Daoy (cell line): Measurements from ENCODE around the gene NPAS2. TPM values are rescaled to one million over a fixed set of nuclear protein-coding genes. Genes with fewer than 3 reads are reported as not detected.

Source experiments
- DNase-seq: peaks from one replicate; pipeline ENCODE4 v3.0.0-alpha.2; 2015; ENCODE audit warnings: low read depth
- total RNA-seq: library from RNA; depleted of rRNA; stranded (reverse); fragments of >200 nt; shearing (Covaris generic); gene quantifications from 2 replicates; pipeline ENCODE4 v1.2.3, GENCODE V29; 2014

NPAS2 gene
- total RNA-seq, 1 experiment from 2014 or later = 11.4 TPM

DNA sequence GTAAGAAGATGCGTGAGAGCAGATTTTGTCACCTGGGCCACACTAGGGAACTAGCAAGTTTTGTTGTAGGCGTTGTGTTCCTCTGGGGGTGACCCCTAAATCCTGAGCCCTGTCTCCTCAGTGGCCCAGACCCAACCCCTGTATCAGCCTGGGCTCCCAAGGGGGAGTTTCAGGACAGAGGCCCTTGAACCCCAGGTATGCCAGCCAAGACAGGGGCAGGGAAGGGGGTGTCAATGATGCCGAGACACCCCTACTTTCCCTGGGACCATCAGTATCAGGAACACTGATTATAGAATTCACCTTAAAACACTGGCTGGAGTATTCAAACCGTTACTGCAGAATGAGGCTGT, 143.1 kb downstream of the NPAS2 start:
- DNase-seq = no peak

DNA sequence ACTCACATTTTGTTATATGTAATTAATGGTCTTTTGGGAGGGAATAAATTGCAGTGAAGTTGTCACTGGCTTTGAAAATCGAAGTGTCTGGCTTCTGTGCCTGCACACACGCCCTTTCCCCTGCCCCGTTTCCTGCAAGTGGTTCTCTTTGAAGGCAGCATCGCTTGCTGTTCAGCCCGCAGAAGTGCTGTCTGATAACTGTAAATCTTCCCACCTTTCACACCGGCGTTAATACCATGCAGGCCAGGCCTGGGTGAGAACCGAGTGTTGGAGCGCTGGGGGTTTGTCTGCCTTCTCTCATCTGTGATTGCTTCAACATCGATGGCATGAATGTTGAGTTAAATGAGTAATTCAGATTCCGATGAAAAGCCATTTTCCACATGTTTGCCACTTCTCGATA, 144.3 kb downstream of the NPAS2 start:
- DNase-seq = no peak

DNA sequence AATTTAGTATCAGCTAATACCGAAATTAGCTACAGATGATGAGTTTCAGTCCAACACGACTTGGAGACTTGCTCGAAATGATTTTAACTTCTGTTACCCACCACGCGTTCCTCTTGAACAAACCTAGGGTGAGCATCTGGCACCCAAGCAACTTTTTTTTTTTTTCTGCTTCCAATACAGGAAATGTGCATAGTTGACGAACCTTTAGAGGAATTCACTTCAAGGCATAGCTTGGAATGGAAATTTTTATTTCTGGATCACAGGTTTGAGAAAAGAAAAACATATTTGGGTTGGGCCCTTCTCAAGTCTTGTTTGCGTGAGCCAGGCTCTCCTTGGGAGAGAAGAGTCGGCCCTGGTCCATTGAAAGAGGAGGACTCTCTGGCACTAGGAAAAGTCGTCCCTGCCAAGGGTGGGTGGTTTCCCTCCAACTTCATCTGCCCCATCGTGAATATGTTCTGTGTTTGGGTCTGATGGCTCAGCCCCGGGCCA, 144.8 kb downstream of the NPAS2 start:
- DNase-seq = no peak

DNA sequence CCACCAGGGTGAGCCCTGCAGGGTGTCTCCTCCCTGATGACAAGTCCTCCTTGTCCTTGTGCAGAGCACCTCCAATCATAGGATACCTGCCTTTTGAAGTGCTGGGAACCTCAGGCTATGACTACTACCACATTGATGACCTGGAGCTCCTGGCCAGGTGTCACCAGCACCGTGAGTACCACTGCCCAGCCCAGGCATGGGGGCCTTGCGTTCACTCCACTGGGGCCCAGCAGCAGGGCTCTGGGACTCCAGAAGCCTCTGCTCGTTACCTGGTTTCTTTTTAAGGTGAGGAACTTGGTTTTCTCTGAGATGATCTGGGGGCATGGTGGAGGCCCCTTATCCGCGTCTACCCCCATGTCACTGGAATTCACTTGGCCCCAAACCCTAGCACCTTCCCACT, 145.7 kb downstream of the NPAS2 start:
- DNase-seq = no peak

DNA sequence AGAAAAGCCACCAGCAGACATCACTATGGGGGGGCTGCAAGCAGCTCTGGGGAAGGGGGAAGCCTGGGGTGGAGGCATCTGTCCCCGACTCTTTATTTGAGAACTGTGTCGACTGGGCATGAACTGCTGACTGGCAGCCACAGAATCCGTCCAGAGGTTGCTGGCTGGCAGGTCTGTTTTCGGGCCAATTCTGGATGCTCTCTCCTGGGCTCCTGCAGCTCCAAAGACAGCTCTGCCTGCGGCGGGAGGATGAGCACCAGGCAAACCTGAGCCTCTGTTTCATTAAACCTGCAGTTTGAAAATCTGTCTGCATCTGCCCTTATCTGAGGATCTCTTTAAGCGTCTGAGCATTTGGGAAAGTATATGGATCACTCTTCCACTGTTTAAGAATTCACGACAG, 147.8 kb downstream of the NPAS2 start:
- DNase-seq = no peak

DNA sequence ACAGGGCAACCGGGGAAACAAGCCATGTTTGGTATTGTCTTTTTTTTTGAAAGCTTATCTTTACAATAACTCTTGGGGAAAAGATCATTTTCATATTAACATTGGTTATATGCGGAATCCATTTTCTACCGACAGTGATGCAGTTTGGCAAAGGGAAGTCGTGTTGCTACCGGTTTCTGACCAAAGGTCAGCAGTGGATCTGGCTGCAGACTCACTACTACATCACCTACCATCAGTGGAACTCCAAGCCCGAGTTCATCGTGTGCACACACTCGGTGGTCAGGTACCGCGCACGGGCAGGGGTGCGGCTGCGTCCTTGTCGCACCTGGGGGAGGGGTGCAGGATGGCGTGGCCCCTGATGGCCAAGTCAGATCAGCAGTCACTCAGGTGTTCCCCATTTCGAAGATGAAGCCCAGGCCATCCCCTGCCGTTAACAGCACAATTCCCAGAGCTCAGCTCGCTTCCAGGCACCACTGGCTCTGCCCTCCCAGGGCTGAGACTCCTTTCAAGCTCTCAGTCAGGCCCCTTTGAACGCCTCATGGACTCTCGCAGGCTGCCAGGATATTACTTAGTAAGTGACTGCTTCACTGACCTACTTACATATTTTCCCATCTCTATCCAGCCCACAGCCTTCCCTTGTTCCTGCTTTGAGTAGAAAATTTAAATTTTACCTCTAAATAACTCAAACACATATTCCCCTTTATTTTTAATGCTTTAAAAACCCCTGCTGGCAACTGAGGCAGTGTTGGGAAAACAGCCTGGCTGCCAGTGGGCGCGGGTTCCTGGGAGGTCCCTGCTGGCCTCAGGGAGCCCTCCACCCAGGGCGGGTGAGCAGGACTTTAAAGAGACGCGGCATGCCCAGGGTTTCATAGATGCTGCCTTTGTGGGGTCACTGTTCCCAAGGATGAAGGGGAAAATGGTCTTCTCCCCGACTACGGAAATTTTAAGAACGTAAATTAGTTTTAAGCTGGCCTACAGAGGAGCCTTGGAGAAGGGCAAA, 148.5 kb downstream of the NPAS2 start:
- no peak for DNase-seq

DNA sequence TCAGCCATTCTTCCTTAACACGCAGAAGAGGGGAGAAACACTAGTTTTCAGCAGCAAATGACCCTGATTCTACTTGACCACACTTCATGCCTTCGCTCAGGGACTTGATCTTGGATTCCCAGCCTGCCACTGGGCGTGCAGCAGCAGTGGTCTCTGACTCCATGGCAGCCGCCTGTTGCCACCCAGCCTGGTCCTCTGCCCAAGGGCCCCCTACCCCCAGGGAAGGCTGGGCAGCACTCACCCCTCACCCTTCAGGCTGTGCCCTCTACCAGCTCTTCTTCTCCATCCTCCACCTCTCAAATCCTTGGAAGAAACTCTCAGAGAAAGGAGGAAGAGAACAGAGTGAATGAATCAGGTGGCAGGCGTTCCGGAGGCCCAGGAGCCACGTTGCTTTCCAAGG, 150.1 kb downstream of the NPAS2 start:
- no peak for DNase-seq

DNA sequence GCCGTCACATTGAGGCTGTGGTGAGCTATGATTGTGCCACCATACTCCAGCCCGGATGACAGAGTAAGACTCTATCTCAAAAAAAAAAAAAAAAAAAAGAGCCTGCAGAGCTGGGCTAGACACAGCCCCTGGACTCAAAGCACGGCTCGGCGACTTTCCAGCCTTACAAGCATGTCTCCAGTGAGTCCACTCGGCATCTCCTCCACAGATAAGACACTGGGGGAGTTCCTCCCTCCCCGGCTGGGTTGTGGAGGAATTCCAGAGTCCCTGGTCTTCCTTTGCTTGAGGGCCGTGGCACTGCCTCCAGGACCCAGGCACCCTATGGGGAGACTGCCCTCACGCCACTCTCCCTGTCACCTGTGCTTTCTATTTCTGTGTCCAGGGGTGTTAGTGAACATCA, 151.3 kb downstream of the NPAS2 start:
- no peak for DNase-seq

DNA sequence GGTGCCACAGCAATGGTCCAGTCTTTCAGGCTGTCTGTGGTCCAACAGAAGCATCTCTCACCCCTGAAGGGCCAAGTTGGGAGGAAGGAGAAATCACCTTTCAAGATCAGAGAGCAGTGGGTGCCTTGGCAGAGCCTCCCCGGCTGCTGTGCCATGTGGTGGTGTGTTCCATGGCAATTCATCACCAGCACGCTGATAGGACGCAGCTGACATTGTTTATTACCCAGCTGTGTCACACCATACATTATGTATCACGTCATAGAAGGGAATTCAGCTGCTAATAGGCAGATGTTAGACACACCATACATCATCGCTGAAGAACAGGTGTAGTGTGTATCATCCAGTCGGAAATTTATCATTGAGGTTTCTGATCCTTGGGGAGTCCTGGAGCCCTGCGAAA, 152.5 kb downstream of the NPAS2 start:
- no peak for DNase-seq

DNA sequence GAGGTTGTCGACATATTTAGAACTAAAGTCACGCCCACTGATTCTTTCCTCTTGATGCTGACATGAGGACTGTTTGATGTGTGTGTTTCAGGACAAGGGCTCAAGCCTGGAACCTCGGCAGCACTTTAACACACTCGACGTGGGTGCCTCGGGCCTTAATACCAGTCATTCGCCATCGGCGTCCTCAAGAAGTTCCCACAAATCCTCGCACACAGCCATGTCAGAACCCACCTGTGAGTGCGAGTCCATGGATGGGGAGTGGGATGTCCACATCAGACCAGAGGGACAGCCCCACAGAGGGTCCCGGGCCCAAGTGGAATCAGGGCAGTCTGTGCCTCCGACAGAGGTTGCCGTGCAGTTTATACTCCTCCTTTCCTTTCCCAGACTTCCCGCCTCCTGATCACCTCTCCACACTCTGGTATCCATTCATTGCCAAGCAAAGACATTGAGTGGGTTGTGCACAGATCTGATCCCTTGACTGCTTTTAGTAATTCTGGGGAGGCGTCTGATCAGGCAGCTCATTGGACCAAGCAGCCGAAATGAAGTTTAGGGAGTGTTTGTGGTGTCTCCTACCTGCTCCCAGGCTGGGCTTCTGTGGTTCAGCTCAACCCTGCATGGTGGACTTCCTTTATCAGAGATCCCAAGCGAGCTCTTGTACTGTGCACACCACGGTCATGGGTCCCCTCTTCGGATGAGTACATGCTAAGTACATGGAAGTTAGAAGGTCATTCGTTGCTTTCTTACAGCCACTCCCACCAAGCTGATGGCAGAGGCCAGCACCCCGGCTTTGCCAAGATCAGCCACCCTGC, 155.0 kb downstream of the NPAS2 start:
- DNase-seq = no peak

DNA sequence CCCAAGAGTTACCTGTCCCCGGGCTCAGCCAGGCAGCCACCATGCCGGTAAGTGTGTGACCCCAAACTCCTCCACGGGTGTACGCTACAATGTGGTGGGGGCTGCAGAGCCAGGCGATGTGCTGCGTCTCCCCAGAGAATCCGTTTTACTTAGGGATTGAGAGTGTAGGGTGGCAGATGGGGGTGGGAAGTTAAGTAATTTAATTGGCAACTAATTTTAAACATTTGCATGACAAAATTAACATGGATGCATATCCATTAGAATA, 155.5 kb downstream of the NPAS2 start:
- DNase-seq = no peak

DNA sequence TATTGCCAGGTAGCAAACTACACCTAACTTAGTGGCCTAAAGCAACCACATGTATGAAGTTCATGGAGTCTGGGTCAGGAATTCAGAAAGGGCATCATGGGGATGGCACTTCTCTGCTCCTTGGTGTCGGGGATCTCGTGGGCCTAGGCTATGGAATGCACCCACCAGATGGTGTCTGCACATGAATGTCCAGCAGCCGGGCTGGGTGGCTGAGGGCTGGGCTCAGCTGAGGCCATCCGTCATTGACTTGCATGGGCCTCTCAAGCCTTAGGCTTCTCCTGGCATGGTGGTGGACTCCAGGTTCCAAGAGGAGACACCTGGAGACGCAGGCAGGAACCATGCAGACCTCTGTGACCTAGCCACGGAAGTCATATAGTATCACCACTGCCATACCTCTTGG, 156.1 kb downstream of the NPAS2 start:
- no peak for DNase-seq

DNA sequence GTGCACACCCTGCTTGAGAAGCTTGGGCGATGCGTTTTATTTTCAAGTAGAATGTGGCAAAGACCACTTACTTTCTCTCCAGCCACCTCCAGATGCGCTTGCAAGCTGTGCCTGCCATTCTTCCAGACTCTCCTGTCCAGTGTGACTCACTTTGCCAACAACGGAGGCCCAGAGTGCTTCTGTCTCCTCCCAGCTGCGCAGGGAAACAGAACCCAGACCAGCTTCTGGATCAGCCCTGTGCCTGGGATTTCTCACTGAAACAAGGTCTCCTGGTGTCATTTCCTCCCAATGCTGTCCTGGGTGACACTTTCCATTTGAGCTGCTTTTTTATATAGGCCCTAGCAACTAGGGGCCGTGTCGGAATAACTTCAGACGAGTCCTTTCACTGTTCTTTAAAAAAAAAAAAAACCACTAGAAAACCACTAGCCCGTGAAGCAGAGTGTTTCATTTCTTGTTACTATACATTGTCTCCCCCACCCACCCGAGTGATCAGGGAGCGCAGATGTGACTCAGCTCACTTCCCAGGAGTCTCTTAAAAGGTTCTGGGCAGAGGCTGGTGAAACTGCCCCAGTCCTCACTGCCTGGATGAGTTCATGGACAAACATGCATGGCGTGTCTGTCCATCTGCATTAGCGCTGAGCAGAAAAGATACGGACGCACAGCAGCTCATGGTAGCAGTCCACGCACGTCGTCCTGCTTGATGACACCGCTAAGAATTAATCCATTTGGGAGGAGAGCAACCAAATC, 156.9 kb downstream of the NPAS2 start:
- DNase-seq = peak; percentile 82

DNA sequence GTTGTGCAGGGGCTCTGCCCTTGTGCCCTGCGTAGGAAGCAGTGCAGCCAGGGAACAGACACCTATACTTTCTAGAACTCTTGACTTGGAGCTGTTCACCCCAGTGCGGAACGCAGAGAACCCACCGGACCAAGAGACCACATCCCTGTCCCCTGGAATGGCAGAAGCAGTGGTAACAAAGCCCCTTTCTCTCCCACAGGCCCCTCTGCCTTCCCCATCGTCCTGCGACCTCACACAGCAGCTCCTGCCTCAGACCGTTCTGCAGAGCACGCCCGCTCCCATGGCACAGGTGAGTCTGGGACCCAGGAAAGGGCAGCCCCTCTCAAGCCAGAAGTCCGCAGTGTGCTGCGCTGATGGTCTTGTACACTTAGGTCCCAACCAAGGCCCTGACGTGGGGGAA, 157.6 kb downstream of the NPAS2 start:
- DNase-seq = no peak

DNA sequence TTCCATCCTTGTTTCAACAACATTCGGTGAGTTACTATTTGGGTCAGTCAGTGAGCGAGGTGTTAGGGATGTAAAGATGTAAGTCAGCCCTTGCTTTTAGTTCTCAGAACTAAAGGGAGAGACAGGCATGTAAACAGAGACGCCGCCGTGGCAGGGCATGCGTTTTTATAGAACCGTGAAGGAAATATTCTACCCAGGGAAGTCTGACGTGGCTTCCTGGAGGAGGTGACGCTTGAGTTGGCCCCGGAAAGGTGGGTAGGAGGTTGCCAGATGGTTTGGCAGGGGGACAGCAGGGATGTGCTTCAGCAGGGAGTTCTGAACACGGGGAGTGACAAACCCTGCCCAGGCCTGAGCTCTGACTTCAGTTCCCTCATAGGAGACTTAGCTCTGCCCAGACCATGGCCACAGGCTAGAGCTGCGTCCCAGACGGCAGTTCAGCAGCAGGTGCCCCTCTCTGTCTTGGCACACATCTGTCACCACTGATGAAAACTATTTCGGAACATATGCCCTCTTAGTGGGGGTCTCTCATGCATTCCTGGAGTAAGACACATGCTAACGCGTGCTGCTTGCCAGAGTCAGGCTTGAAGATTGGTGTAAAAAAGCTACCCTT, 158.7 kb downstream of the NPAS2 start:
- DNase-seq = peak; percentile 76

DNA sequence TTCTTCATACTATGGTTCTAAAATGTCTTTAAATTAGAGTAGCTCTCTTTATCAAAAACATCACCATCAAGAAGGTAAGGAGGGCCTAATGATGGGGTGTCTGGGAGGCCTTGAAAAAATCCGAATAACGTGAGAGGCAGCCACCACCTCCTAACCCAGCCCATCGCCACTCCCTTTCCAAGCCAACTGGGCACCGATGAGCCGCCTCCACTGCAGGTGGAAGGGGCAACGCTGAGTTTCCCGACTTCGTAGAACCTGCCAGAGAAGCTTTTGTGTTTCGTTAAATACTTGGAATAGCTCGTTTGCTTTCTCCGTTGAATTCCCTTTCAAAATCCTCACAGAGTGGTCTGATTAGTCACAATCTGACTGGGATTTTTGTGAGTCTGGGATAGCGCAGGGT, 160.1 kb downstream of the NPAS2 start:
- no peak for DNase-seq

DNA sequence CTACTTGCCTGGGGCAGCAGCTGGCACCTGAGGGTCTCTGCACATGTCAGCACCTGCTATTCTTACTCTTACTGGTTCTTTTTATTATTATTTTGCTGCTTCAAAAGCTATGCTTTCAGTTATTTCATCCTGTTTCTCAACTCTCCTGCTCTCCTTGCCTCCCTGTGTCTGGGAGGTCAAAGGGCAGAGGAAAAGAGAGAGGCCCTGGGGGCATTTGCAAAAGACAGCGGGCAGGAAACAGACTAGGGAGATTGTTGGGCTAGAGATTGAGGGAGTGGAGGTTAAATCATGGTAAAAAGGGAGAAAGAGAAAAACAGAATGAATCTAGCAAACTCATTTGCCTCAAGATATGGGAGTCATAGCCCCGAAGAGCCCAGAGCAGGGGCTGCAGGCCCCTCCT, 161.1 kb downstream of the NPAS2 start:
- DNase-seq = no peak

DNA sequence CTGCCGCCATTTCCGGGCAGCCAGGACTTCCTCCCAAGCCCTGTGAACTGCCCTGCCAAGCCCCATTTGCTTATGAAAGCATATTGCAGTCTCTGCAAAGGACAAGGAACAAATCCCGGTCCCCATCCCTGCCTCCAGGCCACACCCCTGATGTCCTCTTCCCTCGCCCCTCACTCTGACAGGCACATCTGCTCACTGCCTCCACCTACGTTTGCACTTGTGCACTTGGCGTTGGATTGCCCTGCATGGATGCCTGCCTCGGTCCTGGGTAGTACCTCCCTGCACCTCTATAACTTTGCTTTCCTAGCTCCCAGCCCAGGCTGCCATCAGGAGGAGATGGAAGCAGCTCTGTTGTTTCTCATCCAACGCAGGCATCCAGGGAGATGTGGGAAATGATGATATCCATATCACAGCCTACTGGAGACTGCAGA, 162.5 kb downstream of the NPAS2 start:
- DNase-seq = no peak

DNA sequence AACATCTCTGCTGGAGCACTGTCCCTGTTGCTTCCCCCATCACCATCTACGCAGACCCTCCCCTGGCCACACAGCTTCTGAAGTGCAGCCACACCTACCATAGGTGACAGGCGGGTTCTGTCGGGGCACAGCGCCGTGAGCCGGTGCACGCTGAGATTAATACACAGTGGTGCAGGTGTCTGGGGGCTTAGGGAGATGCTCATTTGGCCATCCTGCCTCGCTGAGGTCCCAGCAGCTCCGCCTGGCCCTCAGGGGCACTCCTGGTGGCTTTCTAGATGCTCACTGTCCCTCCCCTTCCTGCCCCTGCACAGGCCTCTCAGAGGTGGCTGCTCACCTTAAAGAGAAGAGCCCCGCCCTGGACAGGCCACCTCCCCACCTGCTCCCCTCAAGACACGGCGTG, 163.3 kb downstream of the NPAS2 start:
- no peak for DNase-seq

DNA sequence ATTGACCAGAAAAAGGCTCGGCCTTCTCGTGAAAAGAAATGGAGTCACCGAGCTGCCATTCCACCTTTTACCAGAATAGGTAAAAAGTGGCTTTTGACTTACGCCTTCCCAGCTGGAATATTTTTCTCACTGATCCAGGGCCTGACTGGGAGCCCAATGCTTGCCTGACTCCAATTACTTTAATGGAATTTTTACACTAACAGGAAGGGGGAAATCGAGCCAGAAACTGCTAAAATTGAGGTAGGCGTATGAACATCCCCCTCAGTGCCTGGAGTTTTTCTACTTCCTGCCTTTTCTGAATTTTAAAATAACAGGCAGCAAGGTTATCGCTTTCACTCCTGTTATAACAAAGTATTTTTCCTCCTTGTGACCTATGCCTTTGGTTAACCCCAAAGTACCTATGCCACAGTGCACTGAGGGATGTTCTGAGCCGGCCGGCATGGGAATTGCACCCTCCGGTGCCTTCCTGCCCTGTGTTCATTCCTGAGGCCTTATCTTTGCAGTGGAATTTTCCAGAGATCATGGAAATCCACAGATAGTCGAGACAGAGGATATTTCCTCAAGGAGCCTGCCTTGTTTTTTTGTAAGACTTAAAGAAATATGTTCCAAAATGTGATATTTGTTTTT, 163.9 kb downstream of the NPAS2 start:
- DNase-seq = no peak

DNA sequence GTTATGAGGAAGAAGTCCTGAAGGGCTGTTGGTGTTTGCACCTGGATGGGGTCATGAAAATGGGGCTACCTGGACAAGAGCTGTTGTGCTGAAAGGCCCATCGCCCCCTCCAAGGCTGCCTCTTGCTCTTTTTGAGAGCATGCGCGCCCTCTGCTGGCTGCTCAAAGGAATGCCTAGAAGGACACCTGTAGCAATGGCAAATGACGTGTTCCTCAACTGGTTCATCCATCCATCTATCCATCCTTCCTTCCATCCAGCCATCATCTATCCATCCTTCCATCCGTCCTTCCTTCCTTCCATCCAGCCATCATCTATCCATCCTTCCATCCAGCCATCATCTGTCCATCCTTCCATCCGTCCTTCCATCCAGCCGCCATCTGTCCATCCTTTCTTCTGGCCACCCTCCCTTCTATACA, 165.0 kb downstream of the NPAS2 start:
- peak; percentile 78 for DNase-seq
